T-cell (primary cell): ENCODE measurements around the gene HNRNPAB. TPM values are rescaled to one million over a fixed set of nuclear protein-coding genes. Genes with fewer than 3 reads are reported as not detected.

Experiments
- ATAC-seq, 4 experiments: fragments of 200-7000 bp in 3 of 4; fragments of 150-1000 bp in 1 of 4; cut with Tn5 transposase; replicated peaks in 1 of 4; 1 replicate in 3 of 4; 2 replicates in 1 of 4; pipeline ENCODE4 v1.10.0; 2021; ENCODE audit warnings: moderate library complexity in 3 of 4, mild to moderate bottlenecking in 2 of 4, moderate number of reproducible peaks in 1 of 4
- CTCF ChIA-PET, 2 donors: fragments of 300-600 bp; sonication (Branson Sonifier 250); formaldehyde crosslinking; loops; one replicate each; lab custom pipeline; 2022; ENCODE audit warnings: antibody characterized with exemption in 2 of 2; lab: Charles Lee
- POLR2A ChIA-PET, 2 donors: fragments of 300-600 bp; sonication (Branson Sonifier 250); formaldehyde crosslinking; loops; one replicate each; lab custom pipeline; 2022; ENCODE audit warnings: antibody characterized with exemption in 2 of 2; lab: Charles Lee
- DNase-seq, 35 experiments: peaks; one replicate each; pipeline versions ENCODE4 v3.0.0 to v3.0.0-alpha.2; 2013 to 2023
- H3K27ac ChIP-seq: one replicate; pipeline ENCODE4 v1.5.1; 2013; ENCODE audit warnings: low read length
- H3K27me3 ChIP-seq, 2 experiments: replicated peaks in 1 of 2; 1 replicate in 1 of 2; 2 replicates in 1 of 2; pipeline versions ENCODE4 v1.6.1 to v1.7.0; 2013; ENCODE audit warnings: low read length in 1 of 2, mixed read lengths in 1 of 2; ENCODE audit not compliant: control insufficient read depth in 2 of 2, insufficient read depth in 2 of 2; ENCODE audit errors: extremely low read depth in 1 of 2
- H3K36me3 ChIP-seq, 2 donors: 1 replicate in 1 of 2; 2 replicates in 1 of 2; pipeline versions ENCODE4 v1.6.1 to v1.7.0; 2013; ENCODE audit warnings: low read length in 1 of 2; ENCODE audit not compliant: control insufficient read depth in 2 of 2, insufficient read depth in 1 of 2; ENCODE audit errors: extremely low read depth in 1 of 2
- H3K4me1 ChIP-seq, 2 experiments: 1 replicate in 1 of 2; 2 replicates in 1 of 2; pipeline versions ENCODE4 v1.6.1 to v1.7.0; 2013; ENCODE audit warnings: low read length in 2 of 2, mixed read lengths in 1 of 2; ENCODE audit not compliant: insufficient read depth in 2 of 2, control insufficient read depth in 1 of 2; ENCODE audit errors: extremely low read depth in 1 of 2
- H3K4me3 ChIP-seq, 2 donors: 1 replicate in 1 of 2; 2 replicates in 1 of 2; pipeline versions ENCODE4 v1.5.1 to v1.7.0; 2013; ENCODE audit warnings: mild to moderate bottlenecking in 2 of 2, low read length in 1 of 2, moderate library complexity in 1 of 2; ENCODE audit not compliant: control insufficient read depth in 1 of 2; ENCODE audit errors: extremely low read depth in 1 of 2
- H3K9me3 ChIP-seq: 2 replicates; pipeline ENCODE4 v1.7.0; 2013
- H3K27ac Mint-ChIP-seq, 2 donors: one replicate each; pipeline ENCODE4 v1.8.0; 2020 to 2021; ENCODE audit warnings: mild to moderate bottlenecking in 2 of 2, mixed read lengths in 2 of 2
- H3K27me3 Mint-ChIP-seq, 2 donors: one replicate each; pipeline ENCODE4 v1.8.0; 2021 to 2022; ENCODE audit warnings: mixed read lengths in 2 of 2
- H3K36me3 Mint-ChIP-seq: one replicate; pipeline ENCODE4 v1.8.0; 2021; ENCODE audit warnings: mixed read lengths
- H3K4me1 Mint-ChIP-seq, 3 donors: one replicate each; pipeline ENCODE4 v1.8.0; 2020 to 2022; ENCODE audit warnings: mixed read lengths in 3 of 3, mild to moderate bottlenecking in 1 of 3
- H3K4me3 Mint-ChIP-seq, 3 donors: one replicate each; pipeline ENCODE4 v1.8.0; 2020 to 2022; ENCODE audit warnings: mild to moderate bottlenecking in 3 of 3, mixed read lengths in 3 of 3, moderate library complexity in 3 of 3
- H3K9me3 Mint-ChIP-seq, 3 donors: one replicate each; pipeline ENCODE4 v1.8.0; 2020 to 2022; ENCODE audit warnings: mixed read lengths in 3 of 3
- WGBS: methylation state at CpG from one replicate; pipeline ENCODE4 v1.1.5; 2013; ENCODE audit warnings: missing lambda C conversion rate; ENCODE audit not compliant: insufficient coverage; 5-methylcytosine and 5-hydroxymethylcytosine counted together
- total RNA-seq, 35 experiments: library from RNA in 6 of 35; stranded (reverse) in 6 of 35; fragments of 120-200 nt in 1 of 35; gene quantifications; one replicate each; pipeline versions ENCODE4 v1.2.1 to v1.2.4 and lab custom pipeline; 2013 to 2026

The HNRNPAB gene
- total RNA-seq, 5 donors from 2014 or later (not counting 1 experiment from before 2014, with no cell fraction given), result 78.8 to 89.2 (median 85.1) TPM

- peaks cover under 1 to 31% of the 10 kb centered on the region in 2 experiments for H3K4me1 ChIP-seq
- no peak overlapping the region for H3K4me3 ChIP-seq
- Mint-ChIP-seq H3K9me3 (no peaks in the 10 kb centered on the region), H3K27ac (peak overlapping the region in 1 of 2 donors; percentile 22), H3K4me1 (peaks cover 25 to 44% (median 40%) of the 10 kb centered on the region in 3 donors), H3K27me3 (no peaks in the 10 kb centered on the region), H3K36me3 (peaks cover 57% of the 10 kb centered on the region), H3K4me3 (no peak overlapping the region)
- ChIA-PET CTCF (no interaction called here), POLR2A (no interaction called here)
- 100% methylated on average over 1 of the region's 3 CpGs for WGBS
- no peaks in the 10 kb centered on the region for H3K27me3 ChIP-seq
- no peak overlapping the region for H3K27ac ChIP-seq
- DNase-seq (no peak), ATAC-seq (no peak)
- no peaks in the 10 kb centered on the region for H3K9me3 ChIP-seq
- H3K36me3 ChIP-seq, result peaks cover 25 to 97% of the 10 kb centered on the region in 2 donors
Observed at GRCh38 chr5:178212241-178213002, 8.1 kb downstream of the HNRNPAB start.

- Histone ChIP-seq H3K4me1 (peaks cover 0 to 25% of the 10 kb centered on the region in 2 experiments), H3K4me3 (no peak overlapping the region), H3K9me3 (no peaks in the 10 kb centered on the region), H3K36me3 (peaks cover 25 to 91% of the 10 kb centered on the region in 2 donors), H3K27ac (no peak overlapping the region), H3K27me3 (no peaks in the 10 kb centered on the region)
- Mint-ChIP-seq H3K4me3 (no peak overlapping the region), H3K9me3 (no peaks in the 10 kb centered on the region), H3K36me3 (peaks cover 51% of the 10 kb centered on the region), H3K27ac (peak overlapping the region in 1 of 2 donors; percentile 22), H3K27me3 (no peaks in the 10 kb centered on the region), H3K4me1 (peaks cover 19 to 38% (median 34%) of the 10 kb centered on the region in 3 donors)
- 48% methylated on average over 3 of the region's 4 CpGs for WGBS
- no peak for DNase-seq
- ATAC-seq, result no peak
- CTCF ChIA-PET, result no interaction called here
- POLR2A ChIA-PET, result interaction anchor here (1.1 kb wide), 2 partner anchors 9 kb away, joined by 3 read pairs; partner anchors contain the start of gene HNRNPAB (in 2 of the 2)
Observed at GRCh38 chr5:178213003-178213461, 8.7 kb downstream of the HNRNPAB start.

- peaks cover 25 to 90% of the 10 kb centered on the region in 2 donors for H3K36me3 ChIP-seq
- Mint-ChIP-seq H3K27ac (peak overlapping the region; percentile 8 to 73), H3K9me3 (no peaks in the 10 kb centered on the region), H3K4me1 (peaks cover 21 to 40% (median 28%) of the 10 kb centered on the region in 3 donors), H3K4me3 (no peak overlapping the region), H3K27me3 (no peaks in the 10 kb centered on the region), H3K36me3 (peaks cover 55% of the 10 kb centered on the region)
- ChIA-PET POLR2A (interaction anchor here (1.1 kb wide), 3 partner anchors 9 to 12 kb away, joined by 3 read pairs; partner anchors contain the start of gene HNRNPAB (in 2 of the 2)), CTCF (no interaction called here)
- DNase-seq (no peak), ATAC-seq (no peak)
- H3K4me1 ChIP-seq, result peaks cover 0 to 24% of the 10 kb centered on the region in 2 experiments
- no peak overlapping the region for H3K4me3 ChIP-seq
- no peak overlapping the region for H3K27ac ChIP-seq
- no peaks in the 10 kb centered on the region for H3K9me3 ChIP-seq
- WGBS, result 86% methylated on average over 2 of the region's 8 CpGs
- H3K27me3 ChIP-seq, result no peaks in the 10 kb centered on the region
Observed at GRCh38 chr5:178213748-178214151, 9.4 kb downstream of the HNRNPAB start.

DNA sequence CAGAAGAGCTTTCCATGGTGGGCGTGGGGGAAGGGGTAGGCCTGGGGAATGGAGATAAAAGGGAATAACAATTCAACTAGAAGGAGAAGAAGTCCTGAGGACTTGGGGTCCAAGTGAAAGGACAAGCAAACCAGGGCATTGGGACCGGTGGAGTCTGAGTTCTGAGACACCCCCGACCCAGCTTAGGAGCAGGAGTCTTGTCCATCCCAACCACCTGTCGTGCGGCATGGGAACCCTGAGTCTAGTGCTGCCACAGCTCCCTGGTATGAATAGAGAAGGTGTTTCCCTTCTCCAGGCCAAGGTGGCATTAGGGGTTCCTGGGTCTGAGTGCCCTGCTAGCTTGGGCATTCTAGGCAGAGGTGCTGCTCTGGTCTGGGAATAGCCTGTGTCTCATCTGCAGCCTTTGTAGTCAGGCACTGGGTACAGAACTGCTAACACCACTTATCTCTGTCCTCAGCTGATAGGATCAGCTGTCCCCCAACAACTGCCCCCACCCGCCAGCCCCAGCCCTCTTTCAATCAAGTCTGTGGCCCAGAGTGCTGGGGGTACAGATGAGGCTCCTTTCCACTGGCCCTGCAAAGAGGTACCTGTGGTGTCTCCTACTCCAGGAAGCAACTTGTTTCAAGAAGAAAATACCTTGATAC is 9.9 kb downstream of the HNRNPAB start:
- no peaks in the 10 kb centered on the region for H3K27me3 Mint-ChIP-seq
- Histone ChIP-seq H3K4me3 (no peak overlapping the region), H3K9me3 (no peaks in the 10 kb centered on the region), H3K27ac (no peak overlapping the region), H3K36me3 (peaks cover 20 to 85% of the 10 kb centered on the region in 2 donors), H3K4me1 (peaks cover 0 to 23% of the 10 kb centered on the region in 2 experiments), H3K27me3 (no peaks in the 10 kb centered on the region)
- no peak for ATAC-seq
- ChIA-PET CTCF (no interaction called here), POLR2A (interaction anchor here (1.1 kb wide), 2 partner anchors 10 to 13 kb away, joined by 3 read pairs; partner anchors contain the start of gene HNRNPAB (in 1 of the 2))
- peaks cover 17 to 39% (median 26%) of the 10 kb centered on the region in 3 donors for H3K4me1 Mint-ChIP-seq
- DNase-seq, result no peak
- H3K4me3 Mint-ChIP-seq, result no peak overlapping the region
- 91% methylated on average over 5 of the region's 6 CpGs for WGBS
- H3K36me3 Mint-ChIP-seq, result peaks cover 51% of the 10 kb centered on the region
- no peaks in the 10 kb centered on the region for H3K9me3 Mint-ChIP-seq
- H3K27ac Mint-ChIP-seq, result peak overlapping the region; percentile 71 to 73

DNA sequence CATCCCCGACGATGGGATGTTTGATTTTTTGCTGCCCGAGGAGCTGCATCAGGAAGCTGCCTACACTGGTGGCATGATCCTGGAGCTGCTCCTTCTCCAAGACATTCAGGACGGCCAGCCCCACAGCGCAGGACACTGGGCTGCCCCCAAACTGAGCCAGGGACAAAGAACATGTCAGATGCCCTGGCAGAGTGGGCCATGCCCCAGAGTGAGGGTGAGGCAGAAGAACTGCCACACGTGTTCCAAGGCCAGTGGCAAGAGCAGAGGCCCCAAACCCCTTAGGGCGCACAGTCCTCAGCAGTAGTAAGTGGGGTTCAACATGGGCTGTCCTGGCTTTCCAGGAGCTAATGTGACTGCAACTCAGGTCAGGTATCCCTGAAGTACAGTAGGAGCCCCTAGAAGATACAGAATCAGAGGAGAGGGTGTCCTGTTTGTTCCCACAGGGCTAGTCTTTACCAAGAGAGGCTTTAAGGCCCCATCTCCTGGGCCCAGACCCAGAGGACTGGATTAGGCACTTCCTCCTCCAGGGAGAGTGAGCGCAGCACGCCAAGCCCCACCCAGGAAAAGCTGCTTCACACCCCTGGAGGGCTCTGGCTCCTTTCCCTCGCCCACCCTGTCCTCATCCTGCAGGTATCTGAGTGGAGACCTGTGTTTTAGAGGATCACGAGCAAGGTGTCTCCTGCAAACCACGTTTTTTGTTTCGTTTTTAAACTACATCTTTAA is 11.1 kb downstream of the HNRNPAB start:
- peaks cover 0 to 18% of the 10 kb centered on the region in 2 experiments for H3K4me1 ChIP-seq
- DNase-seq (no peak), ATAC-seq (peak in 2 of 4 experiments; percentile 9 to 17)
- CTCF ChIA-PET, result no interaction called here
- Mint-ChIP-seq H3K36me3 (peaks cover 41% of the 10 kb centered on the region), H3K27me3 (no peaks in the 10 kb centered on the region), H3K4me1 (peaks cover 12 to 39% (median 28%) of the 10 kb centered on the region in 3 donors), H3K9me3 (no peaks in the 10 kb centered on the region), H3K4me3 (no peak overlapping the region), H3K27ac (no peak overlapping the region)
- POLR2A ChIA-PET, result no interaction called here
- peaks cover 20 to 77% of the 10 kb centered on the region in 2 donors for H3K36me3 ChIP-seq
- no peak overlapping the region for H3K27ac ChIP-seq
- no peaks in the 10 kb centered on the region for H3K27me3 ChIP-seq
- H3K9me3 ChIP-seq, result no peaks in the 10 kb centered on the region
- WGBS, result 85% methylated on average over 6 of the region's 13 CpGs
- no peak overlapping the region for H3K4me3 ChIP-seq

DNA sequence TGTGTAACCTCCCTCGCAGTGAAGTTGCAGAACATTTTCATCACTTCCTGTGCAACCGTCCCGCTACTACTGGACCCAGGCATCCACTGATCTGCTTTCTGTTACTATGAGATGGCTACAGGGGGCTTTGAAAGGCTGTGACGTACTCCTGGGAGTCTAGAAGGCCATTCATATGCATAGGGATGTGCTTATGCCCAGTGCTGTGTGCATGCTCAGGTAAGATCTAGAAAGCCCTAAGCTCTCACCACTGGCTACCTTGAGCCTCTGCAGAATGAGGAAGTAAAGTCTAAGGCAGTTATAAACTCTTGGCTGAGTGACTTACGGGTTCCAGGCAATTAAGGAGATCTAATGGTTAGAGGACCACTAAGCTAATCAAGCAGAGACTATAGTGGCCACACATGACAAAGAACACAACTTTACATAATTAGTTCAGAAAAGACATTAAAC is 11.8 kb downstream of the HNRNPAB start:
- H3K9me3 Mint-ChIP-seq, result no peaks in the 10 kb centered on the region
- ATAC-seq, result no peak
- Histone ChIP-seq H3K4me1 (peaks cover 1 to 18% of the 10 kb centered on the region in 2 experiments), H3K9me3 (no peaks in the 10 kb centered on the region), H3K4me3 (no peak overlapping the region), H3K27ac (no peak overlapping the region), H3K27me3 (no peaks in the 10 kb centered on the region), H3K36me3 (peaks cover 21 to 71% of the 10 kb centered on the region in 2 donors)
- no peaks in the 10 kb centered on the region for H3K27me3 Mint-ChIP-seq
- peak overlapping the region in 1 of 2 donors; percentile 38 for H3K27ac Mint-ChIP-seq
- no peak overlapping the region for H3K4me3 Mint-ChIP-seq
- ChIA-PET POLR2A (no interaction called here), CTCF (no interaction called here)
- no peak for DNase-seq
- H3K4me1 Mint-ChIP-seq, result peaks cover 19 to 45% (median 33%) of the 10 kb centered on the region in 3 donors
- peaks cover 40% of the 10 kb centered on the region for H3K36me3 Mint-ChIP-seq
- 95% methylated on average over 4 of the region's 5 CpGs for whole genome bisulfite sequencing
